ENCODE data around the gene SIRT4. TPM values are rescaled to one million over a fixed set of nuclear protein-coding genes. Genes with fewer than 3 reads are reported as not detected.

Gene SIRT4
- total and polyA plus RNA-seq, 10 of the 15 experiments (the other 5 are each of a cell fraction or from before 2014, with no cell fraction given), result 0.19 to 0.98 (median 0.44) TPM

DNA sequence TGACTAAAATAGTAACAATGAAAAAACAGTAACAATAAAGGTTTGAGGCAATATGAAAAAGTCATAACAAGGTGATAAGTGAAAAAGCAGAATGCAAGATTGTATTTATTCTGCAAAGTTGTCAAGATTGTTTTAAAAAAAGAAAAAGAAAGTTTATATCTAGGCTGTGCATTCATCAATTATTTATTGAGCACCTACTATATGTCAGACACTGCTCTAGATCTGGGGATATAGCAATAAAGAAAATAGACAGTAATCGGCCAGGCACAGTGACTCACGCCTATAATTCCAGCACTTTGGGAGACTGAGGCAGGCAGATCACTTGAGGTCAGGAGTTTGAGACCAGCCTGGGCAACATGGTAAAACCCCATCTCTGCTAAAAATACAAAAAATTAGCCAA lies 21.7 kb downstream of the SIRT4 start:
- no peaks in the 10 kb centered on the region for H3K27me3 ChIP-seq (replicated peaks in 1 of 2; ENCODE audit: control insufficient read depth in 2 of 2, insufficient read depth in 2 of 2, low read length in 1 of 2)
- no peaks in the 10 kb centered on the region for H4K20me1 ChIP-seq (ENCODE audit: control insufficient read depth, insufficient read depth)
- POLR2A ChIA-PET, result no interaction called here
- no TSS peak for BruUV-seq (replicated peaks)
- no peaks in the 10 kb centered on the region for H3K79me2 ChIP-seq (ENCODE audit: control insufficient read depth, insufficient read depth, low read length)
- CTCF ChIA-PET, result interaction anchor here (0.9 to 2.2 kb wide), 5 partner anchors 9 to 145 kb away, joined by 3 to 6 read pairs (median 4); no protein-coding TSS in a partner anchor
- H3K9me3 ChIP-seq (replicated peaks; ENCODE audit: control insufficient read depth, insufficient read depth, low read length), result no peaks in the 10 kb centered on the region
- H3K4me1 ChIP-seq (ENCODE audit: control insufficient read depth, insufficient read depth, low read length), result no peaks in the 10 kb centered on the region
- no peaks in the 10 kb centered on the region for H3K36me3 ChIP-seq (ENCODE audit: control insufficient read depth in 2 of 2, insufficient read depth in 2 of 2, low read length in 1 of 2)
- WGBS (ENCODE audit: insufficient coverage, insufficient replicate concordance, low lambda C conversion rate, missing lambda C conversion rate), result 69% methylated on average over 2 of the region's 2 CpGs
- H3K9ac ChIP-seq (ENCODE audit: control insufficient read depth, insufficient read depth, low read length), result no peak overlapping the region
- no peak for FAIRE-seq
- RAD21 ChIA-PET (ENCODE audit: unreplicated experiment), result no interaction called here
- intact Hi-C loops (cut with micrococcal nuclease; ENCODE audit: unreplicated experiment) (loop anchor here (2.0 kb wide), 1 partner anchor 257 kb away; the partner anchor contains the start of gene POP5), in situ Hi-C loops (cut with MboI) (loop anchor here (10.0 kb wide), 1 partner anchor 111 kb away; the partner anchor contains the start of gene COX6A1)
- no peak overlapping the region for H3K4me2 ChIP-seq (ENCODE audit: control insufficient read depth, insufficient read depth)
- no peak for ATAC-seq
- no peak overlapping the region for H3K27ac ChIP-seq (ENCODE audit: control insufficient read depth, insufficient read depth)
- DNase-seq (ENCODE audit: low read depth, low spot score), result no peak
- SMC1A ChIA-PET (ENCODE audit: uncharacterized antibody, unreplicated experiment), result no interaction called here
- TF ChIP-seq STAT1 (conservative IDR thresholded peaks at IDR 0.05) (no peak), POLR2AphosphoS5 (IDR thresholded peaks at IDR 0.05; ENCODE audit: low read length) (no peak), RBBP5 (conservative IDR thresholded peaks at IDR 0.05) (no peak), ZNF217 (IDR thresholded peaks at IDR 0.05) (no peak), SREBF2 (IDR thresholded peaks at IDR 0.05; ENCODE audit: low read length) (no peak), CREM (IDR thresholded peaks at IDR 0.05; ENCODE audit: low read depth) (no peak)
- TF ChIP-seq, protein P1, sequence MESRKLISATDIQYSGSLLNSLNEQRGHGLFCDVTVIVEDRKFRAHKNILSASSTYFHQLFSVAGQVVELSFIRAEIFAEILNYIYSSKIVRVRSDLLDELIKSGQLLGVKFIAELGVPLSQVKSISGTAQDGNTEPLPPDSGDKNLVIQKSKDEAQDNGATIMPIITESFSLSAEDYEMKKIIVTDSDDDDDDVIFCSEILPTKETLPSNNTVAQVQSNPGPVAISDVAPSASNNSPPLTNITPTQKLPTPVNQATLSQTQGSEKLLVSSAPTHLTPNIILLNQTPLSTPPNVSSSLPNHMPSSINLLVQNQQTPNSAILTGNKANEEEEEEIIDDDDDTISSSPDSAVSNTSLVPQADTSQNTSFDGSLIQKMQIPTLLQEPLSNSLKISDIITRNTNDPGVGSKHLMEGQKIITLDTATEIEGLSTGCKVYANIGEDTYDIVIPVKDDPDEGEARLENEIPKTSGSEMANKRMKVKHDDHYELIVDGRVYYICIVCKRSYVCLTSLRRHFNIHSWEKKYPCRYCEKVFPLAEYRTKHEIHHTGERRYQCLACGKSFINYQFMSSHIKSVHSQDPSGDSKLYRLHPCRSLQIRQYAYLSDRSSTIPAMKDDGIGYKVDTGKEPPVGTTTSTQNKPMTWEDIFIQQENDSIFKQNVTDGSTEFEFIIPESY (IDR thresholded peaks at IDR 0.05), result no peak
- TF ChIP-seq, protein P2, sequence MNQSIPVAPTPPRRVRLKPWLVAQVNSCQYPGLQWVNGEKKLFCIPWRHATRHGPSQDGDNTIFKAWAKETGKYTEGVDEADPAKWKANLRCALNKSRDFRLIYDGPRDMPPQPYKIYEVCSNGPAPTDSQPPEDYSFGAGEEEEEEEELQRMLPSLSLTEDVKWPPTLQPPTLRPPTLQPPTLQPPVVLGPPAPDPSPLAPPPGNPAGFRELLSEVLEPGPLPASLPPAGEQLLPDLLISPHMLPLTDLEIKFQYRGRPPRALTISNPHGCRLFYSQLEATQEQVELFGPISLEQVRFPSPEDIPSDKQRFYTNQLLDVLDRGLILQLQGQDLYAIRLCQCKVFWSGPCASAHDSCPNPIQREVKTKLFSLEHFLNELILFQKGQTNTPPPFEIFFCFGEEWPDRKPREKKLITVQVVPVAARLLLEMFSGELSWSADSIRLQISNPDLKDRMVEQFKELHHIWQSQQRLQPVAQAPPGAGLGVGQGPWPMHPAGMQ (IDR thresholded peaks at IDR 0.05; ENCODE audit: borderline replicate concordance), result no peak
- no peak overlapping the region for H3K4me3 ChIP-seq
- H2AFZ ChIP-seq (ENCODE audit: control insufficient read depth, low read depth, low read length), result no peak overlapping the region

Data from GM12878 (cell line).